Astrocyte (in vitro differentiated cells and primary cell): ENCODE results near the gene PNPO. TPM values are rescaled to one million over a fixed set of nuclear protein-coding genes. Genes with fewer than 3 reads are reported as not detected.

Experiments
- DNase-seq: peaks from one replicate; pipeline ENCODE4 v3.0.0-alpha.2; 2010; ENCODE audit warnings: low read depth
- FAIRE-seq: peaks from 2 replicates; lab custom pipeline; 2011; peaks lifted over from hg19 to GRCh38; lab: Jason Lieb, UNC
- H2AFZ ChIP-seq: 2 replicates; pipeline ENCODE4 v1.6.0; 2012; ENCODE audit warnings: low read depth, low read length, inconsistent platforms
- H3K27ac ChIP-seq: 2 replicates; pipeline ENCODE4 v1.5.1; 2011; ENCODE audit warnings: low read depth, low read length, inconsistent platforms
- H3K27me3 ChIP-seq: 2 replicates; pipeline ENCODE4 v1.6.0; 2011; ENCODE audit warnings: low read length, inconsistent platforms; ENCODE audit not compliant: insufficient read depth
- H3K36me3 ChIP-seq: 2 replicates; pipeline ENCODE4 v1.5.1; 2011; ENCODE audit warnings: low read length, inconsistent platforms; ENCODE audit not compliant: insufficient read depth
- H3K4me1 ChIP-seq: 2 replicates; pipeline ENCODE4 v1.5.1; 2011; ENCODE audit warnings: low read length, inconsistent platforms; ENCODE audit not compliant: insufficient read depth
- H3K4me2 ChIP-seq: 2 replicates; pipeline ENCODE4 v1.6.0; 2012; ENCODE audit warnings: low read length, inconsistent platforms
- H3K4me3 ChIP-seq: 2 replicates; pipeline ENCODE4 v1.5.1; 2011; ENCODE audit warnings: low read depth, mild to moderate bottlenecking, low read length, inconsistent platforms; ENCODE audit not compliant: insufficient read depth
- H3K79me2 ChIP-seq: 2 replicates; pipeline ENCODE4 v1.6.0; 2012; ENCODE audit warnings: mild to moderate bottlenecking, low read length, inconsistent platforms; ENCODE audit not compliant: insufficient read depth
- H3K9ac ChIP-seq: 2 replicates; pipeline ENCODE4 v1.6.0; 2012; ENCODE audit warnings: mild to moderate bottlenecking, low read length, inconsistent platforms
- H3K9me3 ChIP-seq: 2 replicates; pipeline ENCODE4 v1.5.1; 2012; ENCODE audit warnings: low read depth, mild to moderate bottlenecking, low read length, inconsistent platforms; ENCODE audit not compliant: insufficient read depth
- H4K20me1 ChIP-seq: 2 replicates; pipeline ENCODE4 v1.6.0; 2012; ENCODE audit warnings: low read length, inconsistent platforms; ENCODE audit not compliant: insufficient read depth
- H3K27ac Mint-ChIP-seq: one replicate; pipeline ENCODE4 v1.8.0; 2021; ENCODE audit warnings: mild to moderate bottlenecking, mixed read lengths; ENCODE audit not compliant: unreplicated experiment
- H3K27me3 Mint-ChIP-seq: one replicate; pipeline ENCODE4 v1.8.0; 2021; ENCODE audit warnings: low read depth, mixed read lengths; ENCODE audit not compliant: unreplicated experiment
- H3K36me3 Mint-ChIP-seq: one replicate; pipeline ENCODE4 v1.8.0; 2021; ENCODE audit warnings: low read depth, mixed read lengths; ENCODE audit not compliant: unreplicated experiment
- H3K4me1 Mint-ChIP-seq: one replicate; pipeline ENCODE4 v1.8.0; 2021; ENCODE audit warnings: low read depth, mixed read lengths; ENCODE audit not compliant: unreplicated experiment
- H3K4me3 Mint-ChIP-seq: one replicate; pipeline ENCODE4 v1.8.0; 2021; ENCODE audit warnings: mild to moderate bottlenecking, moderate library complexity, mixed read lengths; ENCODE audit not compliant: unreplicated experiment
- H3K9me3 Mint-ChIP-seq: one replicate; pipeline ENCODE4 v1.8.0; 2021; ENCODE audit warnings: mild to moderate bottlenecking, mixed read lengths; ENCODE audit not compliant: unreplicated experiment
- CTCF ChIP-seq: IDR thresholded peaks from 2 replicates; pipeline ENCODE4 v1.5.1; 2011; ENCODE audit warnings: low read depth, mild to moderate bottlenecking, inconsistent platforms, low read length, moderate library complexity; ENCODE audit not compliant: insufficient read depth
- EZH2 ChIP-seq: IDR thresholded peaks from 2 replicates; pipeline ENCODE4 v1.6.1; 2012; ENCODE audit warnings: mild to moderate bottlenecking, low read length, inconsistent platforms; ENCODE audit not compliant: insufficient read depth
- total RNA-seq: library from RNA; stranded (reverse); gene quantifications from 2 replicates; pipeline ENCODE4 v1.2.1, GENCODE V29; 2021

The PNPO gene
- total RNA-seq, 1 donor from 2014 or later, result 12.0 TPM

GRCh38 chr17:47950448-47950847 lies 9.1 kb downstream of the PNPO start:
- Histone ChIP-seq H3K4me1 (peaks cover 9% of the 10 kb centered on the region), H3K4me2 (no peak overlapping the region), H3K79me2 (no peaks in the 10 kb centered on the region), H2AFZ (no peak overlapping the region), H3K4me3 (no peak overlapping the region), H3K36me3 (no peaks in the 10 kb centered on the region), H3K27ac (no peak overlapping the region), H4K20me1 (no peaks in the 10 kb centered on the region), H3K27me3 (no peaks in the 10 kb centered on the region), H3K9ac (no peak overlapping the region), H3K9me3 (no peaks in the 10 kb centered on the region)
- no peak for DNase-seq
- Mint-ChIP-seq H3K36me3 (peaks cover 2% of the 10 kb centered on the region), H3K27ac (no peak overlapping the region), H3K4me1 (peaks cover 10% of the 10 kb centered on the region), H3K9me3 (no peaks in the 10 kb centered on the region), H3K27me3 (no peaks in the 10 kb centered on the region), H3K4me3 (no peak overlapping the region)
- TF ChIP-seq CTCF (no peak), EZH2 (no peak)
- FAIRE-seq, result no peak

GRCh38 chr17:47952171-47953021 lies 11.0 kb downstream of the PNPO start:
- Histone ChIP-seq H3K27ac (no peak overlapping the region), H3K9me3 (no peaks in the 10 kb centered on the region), H2AFZ (no peak overlapping the region), H3K4me3 (no peak overlapping the region), H3K4me2 (no peak overlapping the region), H3K9ac (no peak overlapping the region), H3K36me3 (no peaks in the 10 kb centered on the region), H3K27me3 (no peaks in the 10 kb centered on the region), H3K4me1 (peaks cover 12% of the 10 kb centered on the region), H3K79me2 (no peaks in the 10 kb centered on the region), H4K20me1 (no peaks in the 10 kb centered on the region)
- FAIRE-seq (no peak), DNase-seq (no peak)
- Mint-ChIP-seq H3K4me1 (peaks cover 5% of the 10 kb centered on the region), H3K9me3 (no peaks in the 10 kb centered on the region), H3K27ac (no peak overlapping the region), H3K27me3 (peaks cover 2% of the 10 kb centered on the region), H3K36me3 (no peaks in the 10 kb centered on the region), H3K4me3 (no peak overlapping the region)
- TF ChIP-seq CTCF, result no peak
- no peak for TF ChIP-seq EZH2

GRCh38 chr17:47953909-47954308 lies 12.5 kb downstream of the PNPO start:
- H3K4me3 Mint-ChIP-seq, result no peak overlapping the region

More at GRCh38 chr17:47953909-47954308, 12.5 kb downstream of the PNPO start:
- no peaks in the 10 kb centered on the region for H3K36me3 Mint-ChIP-seq
- Histone ChIP-seq H3K4me1 (peaks cover 10% of the 10 kb centered on the region), H4K20me1 (no peaks in the 10 kb centered on the region), H3K79me2 (no peaks in the 10 kb centered on the region), H3K9ac (no peak overlapping the region), H3K4me2 (no peak overlapping the region), H3K27me3 (peaks cover 2% of the 10 kb centered on the region), H3K9me3 (no peaks in the 10 kb centered on the region), H3K36me3 (no peaks in the 10 kb centered on the region), H3K4me3 (no peak overlapping the region), H3K27ac (no peak overlapping the region), H2AFZ (no peak overlapping the region)
- peaks cover 12% of the 10 kb centered on the region for H3K27me3 Mint-ChIP-seq
- no peak overlapping the region for H3K27ac Mint-ChIP-seq
- no peak for FAIRE-seq
- no peaks in the 10 kb centered on the region for H3K9me3 Mint-ChIP-seq
- no peak for DNase-seq
- H3K4me1 Mint-ChIP-seq, result peaks cover 3% of the 10 kb centered on the region
- TF ChIP-seq CTCF (no peak), EZH2 (no peak)
